NCI-H345 treated with DMSO at 0.1 percent for 48 hours (cell line): Measurements from ENCODE around the gene CEP192.
"Not testable (repeated sequence)": the region's sequence is repeated elsewhere in the genome, so short reads cannot be mapped to it uniquely, and the experiment has no call there.

Experiments
- DNase-seq: peaks from one replicate; lab custom pipeline; 2025; ENCODE audit not compliant: unreplicated experiment; lab: John Stamatoyannopoulos, UW

CEP192 gene

GRCh38 chr18:12990123-12990475 lies 1.1 kb upstream of the CEP192 start:
- DNase-seq: no peak

- DNase-seq: peak; percentile 30
Measured at GRCh38 chr18:12990641-12990966, 558 bp upstream of the CEP192 start.

GRCh38 chr18:12991821-12992179 lies 638 bp downstream of the CEP192 start:
- DNase-seq: no peak

- DNase-seq: no peak
Measured at GRCh38 chr18:12993439-12993838, 2.3 kb downstream of the CEP192 start.

- no peak for DNase-seq
Measured at GRCh38 chr18:12995424-12995823, 4.3 kb downstream of the CEP192 start.

GRCh38 chr18:12995952-12996477 lies 4.9 kb downstream of the CEP192 start:
- no peak for DNase-seq

GRCh38 chr18:12996661-12997292 lies 5.6 kb downstream of the CEP192 start:
- DNase-seq: no peak

GRCh38 chr18:12997330-12997729 lies 6.2 kb downstream of the CEP192 start:
- not testable (repeated sequence) for DNase-seq

- DNase-seq: no peak
Measured at GRCh38 chr18:12998332-12999060, 7.3 kb downstream of the CEP192 start.

- DNase-seq: no peak
Measured at GRCh38 chr18:13003466-13003896, 12.3 kb downstream of the CEP192 start.

- no peak for DNase-seq
Measured at GRCh38 chr18:13004396-13004795, 13.2 kb downstream of the CEP192 start.

GRCh38 chr18:13005289-13005688 lies 14.1 kb downstream of the CEP192 start:
- DNase-seq: no peak

- no peak for DNase-seq
Measured at GRCh38 chr18:13006531-13007247, 15.5 kb downstream of the CEP192 start.

- no peak for DNase-seq
Measured at GRCh38 chr18:13007248-13007560, 16.0 kb downstream of the CEP192 start.

GRCh38 chr18:13011719-13012118 lies 20.6 kb downstream of the CEP192 start:
- DNase-seq: no peak

GRCh38 chr18:13014232-13014631 lies 23.1 kb downstream of the CEP192 start:
- no peak for DNase-seq

- DNase-seq: no peak
Measured at GRCh38 chr18:13014818-13015217, 23.7 kb downstream of the CEP192 start.

- no peak for DNase-seq
Measured at GRCh38 chr18:13017247-13017875, 26.2 kb downstream of the CEP192 start.

GRCh38 chr18:13018374-13018773 lies 27.2 kb downstream of the CEP192 start:
- DNase-seq: no peak

- no peak for DNase-seq
Measured at GRCh38 chr18:13019301-13019700, 28.1 kb downstream of the CEP192 start.

- DNase-seq: no peak
Measured at GRCh38 chr18:13022644-13023043, 31.5 kb downstream of the CEP192 start.

- no peak for DNase-seq
Measured at GRCh38 chr18:13025233-13025632, 34.1 kb downstream of the CEP192 start.
